CD14-positive monocyte (primary cell): ENCODE measurements around the gene EME2. TPM values are rescaled to one million over a fixed set of nuclear protein-coding genes. Genes with fewer than 3 reads are reported as not detected.

Experiments
- DNase-seq, 3 donors: peaks; one replicate each; pipeline ENCODE4 v3.0.0-alpha.2; 2011 to 2022
- H2AFZ ChIP-seq: 2 replicates; pipeline ENCODE4 v1.6.0; 2012; ENCODE audit warnings: mild to moderate bottlenecking, low read depth, low read length, inconsistent platforms; ENCODE audit not compliant: insufficient read depth, poor library complexity, severe bottlenecking
- H3K27ac ChIP-seq, 2 donors: 1 replicate in 1 of 2; 2 replicates in 1 of 2; pipeline ENCODE4 v1.5.1; 2012 to 2013; ENCODE audit warnings: low read length in 2 of 2, control low read depth in 1 of 2, inconsistent platforms in 1 of 2, low read depth in 1 of 2, mild to moderate bottlenecking in 1 of 2
- H3K27me3 ChIP-seq, 2 donors: one replicate each; pipeline versions ENCODE4 v1.6.0 to v1.6.1; 2011 to 2013; ENCODE audit warnings: low read length in 2 of 2; ENCODE audit not compliant: control insufficient read depth in 2 of 2, insufficient read depth in 2 of 2
- H3K36me3 ChIP-seq, 2 donors: replicated peaks in 1 of 2; 1 replicate in 1 of 2; 2 replicates in 1 of 2; pipeline versions ENCODE4 v1.5.1 to v1.6.1; 2012 to 2013; ENCODE audit warnings: low read length in 2 of 2, control low read depth in 1 of 2, inconsistent platforms in 1 of 2, mild to moderate bottlenecking in 1 of 2; ENCODE audit not compliant: insufficient read depth in 2 of 2, control insufficient read depth in 1 of 2
- H3K4me1 ChIP-seq, 2 donors: 1 replicate in 1 of 2; 2 replicates in 1 of 2; pipeline versions ENCODE4 v1.5.1 to v1.6.1; 2012 to 2013; ENCODE audit warnings: low read length in 2 of 2, control low read depth in 1 of 2, inconsistent platforms in 1 of 2, mild to moderate bottlenecking in 1 of 2, moderate library complexity in 1 of 2; ENCODE audit not compliant: insufficient read depth in 2 of 2, control insufficient read depth in 1 of 2
- H3K4me2 ChIP-seq: replicated peaks from 2 replicates; pipeline ENCODE3; 2012; ENCODE audit warnings: low read length, moderate library complexity, mild to moderate bottlenecking; ENCODE audit not compliant: poor library complexity, severe bottlenecking; ENCODE audit errors: extremely low read depth
- H3K4me3 ChIP-seq, 3 experiments: fragments of 200-600 bp in 1 of 3; sonication (generic) in 1 of 3; replicated peaks in 1 of 3; 1 replicate in 2 of 3; 2 replicates in 1 of 3; pipeline ENCODE4 v1.5.1; 2011 to 2013; ENCODE audit warnings: low read length in 3 of 3, mild to moderate bottlenecking in 3 of 3, control low read depth in 2 of 3, low read depth in 2 of 3, inconsistent platforms in 1 of 3, moderate library complexity in 1 of 3
- H3K79me2 ChIP-seq: 2 replicates; pipeline ENCODE4 v1.6.0; 2012; ENCODE audit warnings: mild to moderate bottlenecking, control low read depth, inconsistent platforms, low read length, moderate library complexity; ENCODE audit not compliant: insufficient read depth
- H3K9ac ChIP-seq: 2 replicates; pipeline ENCODE4 v1.6.0; 2017; ENCODE audit warnings: low read length, mild to moderate bottlenecking; ENCODE audit not compliant: insufficient read depth, poor library complexity, severe bottlenecking
- H3K9me3 ChIP-seq, 2 donors: replicated peaks in 1 of 2; 1 replicate in 1 of 2; 2 replicates in 1 of 2; pipeline versions ENCODE4 v1.5.1 to v1.6.1; 2012 to 2013; ENCODE audit warnings: low read length in 2 of 2, control low read depth in 1 of 2; ENCODE audit not compliant: control insufficient read depth in 1 of 2, insufficient read depth in 1 of 2
- H4K20me1 ChIP-seq: 2 replicates; pipeline ENCODE4 v1.6.0; 2012; ENCODE audit warnings: mild to moderate bottlenecking, low read length, control low read depth, moderate library complexity; ENCODE audit not compliant: insufficient read depth
- H3K27ac Mint-ChIP-seq, 7 donors: one replicate each; pipeline ENCODE4 v1.8.0; 2020; ENCODE audit warnings: mild to moderate bottlenecking in 7 of 7, mixed read lengths in 7 of 7, moderate library complexity in 6 of 7, inconsistent platforms in 2 of 7
- H3K27me3 Mint-ChIP-seq, 3 donors: one replicate each; pipeline ENCODE4 v1.8.0; 2021 to 2022; ENCODE audit warnings: low read depth in 3 of 3, mild to moderate bottlenecking in 3 of 3, mixed read lengths in 3 of 3, moderate library complexity in 3 of 3, inconsistent platforms in 1 of 3
- H3K36me3 Mint-ChIP-seq, 2 donors: one replicate each; pipeline ENCODE4 v1.8.0; 2020; ENCODE audit warnings: mixed read lengths in 2 of 2, inconsistent platforms in 1 of 2, mild to moderate bottlenecking in 1 of 2
- H3K4me1 Mint-ChIP-seq: one replicate; pipeline ENCODE4 v1.8.0; 2020; ENCODE audit warnings: mild to moderate bottlenecking, mixed read lengths
- H3K4me3 Mint-ChIP-seq, 2 donors: one replicate each; pipeline ENCODE4 v1.8.0; 2020; ENCODE audit warnings: mild to moderate bottlenecking in 2 of 2, mixed read lengths in 2 of 2, moderate library complexity in 1 of 2
- H3K9me3 Mint-ChIP-seq, 7 donors: one replicate each; pipeline ENCODE4 v1.8.0; 2020 to 2022; ENCODE audit warnings: mixed read lengths in 7 of 7, mild to moderate bottlenecking in 6 of 7, moderate library complexity in 6 of 7, inconsistent platforms in 2 of 7
- WGBS: methylation state at CpG from one replicate; pipeline ENCODE4 v1.1.5; 2013; ENCODE audit warnings: missing lambda C conversion rate; ENCODE audit not compliant: insufficient coverage; 5-methylcytosine and 5-hydroxymethylcytosine counted together
- intact Hi-C, 2 donors: fragments of 100-400 bp; cut with micrococcal nuclease; formaldehyde crosslinking; loops; one replicate each; pipeline versions ENCODE4 v1.15.0 to v1.15.1; 2023
- polyA plus RNA-seq, 3 donors: library from polyadenylated mRNA; depleted of rRNA in 1 of 3; unstranded in 2 of 3; stranded (reverse) in 1 of 3; fragments of 300-500 nt in 2 of 3; fragments of >200 nt in 1 of 3; fragmentation: Illumina TruSeq in 2 of 3; gene quantifications; 1 replicate in 2 of 3; 2 replicates in 1 of 3; pipeline ENCODE4 v1.2.3, GENCODE V29; 2012 to 2021
- small RNA-seq: library from RNA; depleted of rRNA; stranded (forward); fragments of <200 nt; gene quantifications from one replicate; pipeline ENCODE3, GENCODE V24; 2012; ENCODE audit warnings: low read depth; ENCODE audit not compliant: insufficient read length
- TF ChIP-seq, protein P1 (sequence below): fragments of 200-600 bp; IDR thresholded peaks from one replicate; pipeline ENCODE4 v1.8.0; 2022; ENCODE audit warnings: antibody characterized with exemption, mild to moderate bottlenecking

EME2 gene
- polyA plus RNA-seq, 3 donors: 0.26 to 36.6 (median 0.48) TPM

DNA sequence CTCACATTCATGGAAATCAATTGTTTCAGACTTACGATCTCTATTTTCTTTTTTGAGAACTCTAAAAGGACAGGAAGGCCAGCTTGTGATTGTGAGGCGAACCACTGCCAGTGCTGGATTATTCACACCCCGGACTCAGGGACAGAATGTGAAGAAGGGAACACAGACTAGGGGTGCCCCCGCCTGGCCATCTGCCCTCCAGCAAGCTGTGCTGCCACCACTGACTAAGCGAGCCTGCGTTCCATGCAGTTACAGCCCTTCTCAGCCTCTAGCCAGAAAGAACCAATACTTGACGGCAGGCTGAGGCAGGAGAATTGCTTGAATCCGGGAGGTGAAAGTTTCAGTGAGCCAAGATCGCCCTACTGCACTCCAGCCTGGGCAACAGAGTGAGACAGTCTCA, 51.2 kb downstream of the EME2 start:
- H3K27ac ChIP-seq: no peak overlapping the region
- H3K4me2 ChIP-seq: no peak overlapping the region
- H3K4me1 Mint-ChIP-seq: peaks cover 26% of the 10 kb centered on the region
- peaks cover 18 to 50% of the 10 kb centered on the region in 2 donors for H3K36me3 Mint-ChIP-seq
- no peak overlapping the region for H3K4me3 Mint-ChIP-seq
- H3K9me3 Mint-ChIP-seq: peaks cover 0 to 2% (median 0%) of the 10 kb centered on the region in 7 donors
- peaks cover 19 to 33% of the 10 kb centered on the region in 2 donors for H3K4me1 ChIP-seq
- TF ChIP-seq, protein P1, sequence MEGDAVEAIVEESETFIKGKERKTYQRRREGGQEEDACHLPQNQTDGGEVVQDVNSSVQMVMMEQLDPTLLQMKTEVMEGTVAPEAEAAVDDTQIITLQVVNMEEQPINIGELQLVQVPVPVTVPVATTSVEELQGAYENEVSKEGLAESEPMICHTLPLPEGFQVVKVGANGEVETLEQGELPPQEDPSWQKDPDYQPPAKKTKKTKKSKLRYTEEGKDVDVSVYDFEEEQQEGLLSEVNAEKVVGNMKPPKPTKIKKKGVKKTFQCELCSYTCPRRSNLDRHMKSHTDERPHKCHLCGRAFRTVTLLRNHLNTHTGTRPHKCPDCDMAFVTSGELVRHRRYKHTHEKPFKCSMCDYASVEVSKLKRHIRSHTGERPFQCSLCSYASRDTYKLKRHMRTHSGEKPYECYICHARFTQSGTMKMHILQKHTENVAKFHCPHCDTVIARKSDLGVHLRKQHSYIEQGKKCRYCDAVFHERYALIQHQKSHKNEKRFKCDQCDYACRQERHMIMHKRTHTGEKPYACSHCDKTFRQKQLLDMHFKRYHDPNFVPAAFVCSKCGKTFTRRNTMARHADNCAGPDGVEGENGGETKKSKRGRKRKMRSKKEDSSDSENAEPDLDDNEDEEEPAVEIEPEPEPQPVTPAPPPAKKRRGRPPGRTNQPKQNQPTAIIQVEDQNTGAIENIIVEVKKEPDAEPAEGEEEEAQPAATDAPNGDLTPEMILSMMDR: no peak
- no peaks in the 10 kb centered on the region for H3K9me3 ChIP-seq
- no peak overlapping the region for H3K27ac Mint-ChIP-seq
- H3K27me3 ChIP-seq: no peaks in the 10 kb centered on the region
- 78% methylated on average over 9 of the region's 9 CpGs for WGBS
- no peak overlapping the region for H3K4me3 ChIP-seq
- peaks cover 59% of the 10 kb centered on the region for H4K20me1 ChIP-seq
- peaks cover 50% of the 10 kb centered on the region for H3K79me2 ChIP-seq
- no peak overlapping the region for H2AFZ ChIP-seq
- H3K9ac ChIP-seq: no peak overlapping the region
- peaks cover 38 to 42% of the 10 kb centered on the region in 2 donors for H3K36me3 ChIP-seq
- intact Hi-C loops: no loop called here
- DNase-seq: no peak
- peaks cover 0 to 3% (median 0%) of the 10 kb centered on the region in 3 donors for H3K27me3 Mint-ChIP-seq

DNA sequence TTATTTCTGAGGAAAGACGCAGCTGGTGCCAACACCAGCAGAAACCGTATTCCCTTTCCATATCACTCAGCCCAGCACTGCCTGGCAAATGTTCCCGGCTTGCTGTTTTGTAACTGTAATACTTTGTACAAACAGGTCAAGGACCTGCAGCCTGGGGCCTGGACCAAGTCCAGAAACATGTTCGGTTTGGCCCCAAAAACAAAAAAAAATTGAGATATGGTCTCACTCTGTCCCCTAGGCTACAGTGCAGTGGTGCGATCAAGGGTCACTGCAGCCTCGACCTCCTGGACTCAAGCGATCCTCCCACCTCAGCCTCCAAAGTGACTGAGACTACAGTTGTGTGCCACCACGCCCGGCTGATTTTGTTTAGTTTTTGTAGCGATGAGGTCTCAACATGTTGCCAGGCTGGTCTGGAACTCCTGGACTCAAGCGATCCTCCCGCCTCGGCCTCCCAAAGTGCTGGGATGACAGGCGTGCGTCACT, 52.8 kb downstream of the EME2 start:
- Histone ChIP-seq H3K27ac (peak overlapping the region; percentile 49 to 74), H4K20me1 (peaks cover 56% of the 10 kb centered on the region), H3K27me3 (no peaks in the 10 kb centered on the region), H3K9me3 (no peaks in the 10 kb centered on the region), H3K4me1 (peaks cover 22 to 39% of the 10 kb centered on the region in 2 donors), H3K4me3 (peak overlapping the region; percentile 42 to 91 (median 62)), H3K9ac (peak overlapping the region; percentile 66), H3K4me2 (peak overlapping the region; percentile 94), H3K36me3 (peaks cover 23 to 32% of the 10 kb centered on the region in 2 donors), H2AFZ (peak overlapping the region; percentile 69), H3K79me2 (peaks cover 52% of the 10 kb centered on the region)
- Mint-ChIP-seq H3K27ac (peak overlapping the region; percentile 68 to 87 (median 79)), H3K27me3 (peaks cover 0 to 3% (median 0%) of the 10 kb centered on the region in 3 donors), H3K36me3 (peaks cover 8 to 36% of the 10 kb centered on the region in 2 donors), H3K4me1 (peaks cover 31% of the 10 kb centered on the region), H3K4me3 (peak overlapping the region; percentile 76 to 87), H3K9me3 (peaks cover 0 to 2% (median 0%) of the 10 kb centered on the region in 7 donors)
- DNase-seq: no peak
- intact Hi-C loops: loop anchor here in 1 of 2 donors (5.0 kb wide), 1 partner anchor 43 kb away; the partner anchor contains the start of genes NUBP2 and SPSB3
- TF ChIP-seq, protein P1: no peak
- 57% methylated on average over 14 of the region's 15 CpGs for WGBS

Small RNA genes within 50 kb of the gene (small RNA-seq; reads per million reads assigned to genes)
- gene MIR3177: not detected

Other genes starting within 250 kb of the EME2 start
- gene TMEM204, start 239.1 kb upstream of the EME2 start, polyA plus RNA-seq: 1 to 10 TPM in 2 of 3 donors, under 1 TPM in 1; 0.09 to 1.5 (median 1.3) TPM
- 1 to 10 TPM in 2 of 3 donors, under 1 TPM in 1; 0.75 to 3.7 (median 1.2) TPM for gene IFT140, start 160.7 kb upstream of the EME2 start, polyA plus RNA-seq
- gene CRAMP1, start 160.4 kb upstream of the EME2 start, polyA plus RNA-seq: 10 to 100 TPM in 1 of 3 donors, 1 to 10 TPM in 1, under 1 TPM in 1; 0.46 to 12.3 (median 1.0) TPM
- 1 to 10 TPM; 5.4 to 7.5 (median 5.8) TPM for gene JPT2, start 94.5 kb upstream of the EME2 start, polyA plus RNA-seq
- 100 to 1,000 TPM in 1 of 3 donors, 1 to 10 TPM in 2; 1.1 to 185 (median 2.1) TPM for gene MAPK8IP3, start 66.6 kb upstream of the EME2 start, polyA plus RNA-seq
- 10 to 100 TPM; 57.7 to 80.2 (median 74.7) TPM for gene NME3, start 1.3 kb upstream of the EME2 start, polyA plus RNA-seq
- 100 to 1,000 TPM in 2 of 3 donors, 10 to 100 TPM in 1; 34.5 to 137 (median 109) TPM for gene MRPS34, start 324 bp downstream of the EME2 start, polyA plus RNA-seq
- 100 to 1,000 TPM in 1 of 3 donors, 10 to 100 TPM in 2; 36.8 to 151 (median 40.2) TPM for gene SPSB3, start 9.8 kb downstream of the EME2 start, polyA plus RNA-seq
- gene NUBP2, start 10.2 kb downstream of the EME2 start, polyA plus RNA-seq: 10 to 100 TPM; 34.4 to 69.5 (median 57.9) TPM
- under 1 TPM in 1 of 3 donors, not detected in 2; 0.07 TPM for gene IGFALS, start 20.9 kb downstream of the EME2 start, polyA plus RNA-seq
- gene HAGH, start 54.0 kb downstream of the EME2 start, polyA plus RNA-seq: 10 to 100 TPM; 42.6 to 82.1 (median 47.7) TPM
- gene FAHD1, start 54.4 kb downstream of the EME2 start, polyA plus RNA-seq: 10 to 100 TPM in 2 of 3 donors, 1 to 10 TPM in 1; 7.5 to 24.9 (median 17.3) TPM
- gene MEIOB, start 99.4 kb downstream of the EME2 start, polyA plus RNA-seq: not detected
- not detected for gene HS3ST6, start 145.6 kb downstream of the EME2 start, polyA plus RNA-seq
- gene MSRB1, start 170.4 kb downstream of the EME2 start, polyA plus RNA-seq: 100 to 1,000 TPM; 116 to 427 (median 416) TPM
- not detected for gene RPL3L, start 181.9 kb downstream of the EME2 start, polyA plus RNA-seq
- gene NDUFB10, start 186.7 kb downstream of the EME2 start, polyA plus RNA-seq: 100 to 1,000 TPM; 121 to 215 (median 186) TPM
- 1,000 to 10,000 TPM; 1,849 to 2,136 (median 1,893) TPM for gene RPS2, start 192.0 kb downstream of the EME2 start, polyA plus RNA-seq
- not detected for gene RNF151, start 194.0 kb downstream of the EME2 start, polyA plus RNA-seq
- 10 to 100 TPM; 33.9 to 37.8 (median 36.0) TPM for gene TBL3, start 199.2 kb downstream of the EME2 start, polyA plus RNA-seq
- under 1 TPM in 1 of 3 donors, not detected in 2; 0.09 TPM for gene NOXO1, start 208.7 kb downstream of the EME2 start, polyA plus RNA-seq
- gene GFER, start 211.4 kb downstream of the EME2 start, polyA plus RNA-seq: 10 to 100 TPM in 2 of 3 donors, 1 to 10 TPM in 1; 8.1 to 22.7 (median 22.4) TPM
- gene SYNGR3, start 217.2 kb downstream of the EME2 start, polyA plus RNA-seq: under 1 TPM in 2 of 3 donors, not detected in 1; 0.20 to 0.29 TPM
- gene ZNF598, start 237.0 kb downstream of the EME2 start, polyA plus RNA-seq: 10 to 100 TPM in 1 of 3 donors, 1 to 10 TPM in 2; 1.4 to 42.1 (median 1.5) TPM
- not detected for gene NPW, start 247.0 kb downstream of the EME2 start, polyA plus RNA-seq